HUES64 (cell line): ENCODE data around the gene LRRC74B. TPM values are rescaled to one million over a fixed set of nuclear protein-coding genes. Genes with fewer than 3 reads are reported as not detected.

ENCODE experiments used
- H3K27ac ChIP-seq: 2 replicates; pipeline ENCODE4 v1.7.0; 2013; ENCODE audit warnings: low read depth, low read length, inconsistent platforms
- H3K27me3 ChIP-seq: 2 replicates; pipeline ENCODE4 v1.6.1; 2013; ENCODE audit warnings: mild to moderate bottlenecking, low read length; ENCODE audit not compliant: insufficient read depth
- H3K36me3 ChIP-seq: 2 replicates; pipeline ENCODE4 v1.6.1; 2013; ENCODE audit warnings: mild to moderate bottlenecking, low read length; ENCODE audit not compliant: insufficient read depth
- H3K4me1 ChIP-seq: 2 replicates; pipeline ENCODE4 v1.6.1; 2013; ENCODE audit warnings: mild to moderate bottlenecking, low read length, moderate library complexity; ENCODE audit not compliant: insufficient read depth
- H3K4me3 ChIP-seq: 2 replicates; pipeline ENCODE4 v1.5.1; 2013; ENCODE audit warnings: mild to moderate bottlenecking, low read length, moderate library complexity
- H3K9ac ChIP-seq: 2 replicates; pipeline ENCODE4 v1.6.1; 2013; ENCODE audit warnings: mild to moderate bottlenecking, low read depth, low read length
- H3K9me3 ChIP-seq: 2 replicates; pipeline ENCODE4 v1.6.1; 2013; ENCODE audit warnings: low read depth, low read length; ENCODE audit not compliant: insufficient read depth
- WGBS: fragments of 150-250, 120-280 bp; methylation state at CpG from one replicate; pipeline ENCODE4 v1.1.7; 2013; ENCODE audit warnings: missing lambda C conversion rate; 5-methylcytosine and 5-hydroxymethylcytosine counted together
- polyA plus RNA-seq, 2 experiments: library from polyadenylated mRNA; stranded (reverse); fragments of 50-300 nt; gene quantifications; one replicate each; pipeline ENCODE4 v1.2.3, GENCODE V29; 2013

LRRC74B gene, protein sequence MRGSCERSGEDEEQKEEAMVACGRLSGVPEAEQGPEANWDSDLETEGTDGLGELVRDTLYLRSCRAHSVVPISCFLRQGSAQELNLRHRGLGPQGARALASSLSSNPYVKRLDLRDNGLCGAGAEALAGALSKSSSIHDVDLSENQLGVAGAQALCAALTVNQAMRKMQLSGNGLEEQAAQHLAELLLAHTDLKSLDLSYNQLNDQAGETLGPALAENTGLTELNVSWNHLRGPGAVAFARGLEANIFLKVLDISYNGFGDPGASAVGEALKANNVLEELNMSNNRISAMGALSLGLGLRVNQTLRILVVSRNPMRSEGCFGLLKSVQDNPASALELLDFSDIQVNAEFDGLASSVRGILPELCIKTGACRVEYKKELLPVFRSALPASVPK
- not detected for polyA plus RNA-seq (2013, experiment 1 of 2)
- not detected for polyA plus RNA-seq (2013, experiment 2 of 2)

DNA sequence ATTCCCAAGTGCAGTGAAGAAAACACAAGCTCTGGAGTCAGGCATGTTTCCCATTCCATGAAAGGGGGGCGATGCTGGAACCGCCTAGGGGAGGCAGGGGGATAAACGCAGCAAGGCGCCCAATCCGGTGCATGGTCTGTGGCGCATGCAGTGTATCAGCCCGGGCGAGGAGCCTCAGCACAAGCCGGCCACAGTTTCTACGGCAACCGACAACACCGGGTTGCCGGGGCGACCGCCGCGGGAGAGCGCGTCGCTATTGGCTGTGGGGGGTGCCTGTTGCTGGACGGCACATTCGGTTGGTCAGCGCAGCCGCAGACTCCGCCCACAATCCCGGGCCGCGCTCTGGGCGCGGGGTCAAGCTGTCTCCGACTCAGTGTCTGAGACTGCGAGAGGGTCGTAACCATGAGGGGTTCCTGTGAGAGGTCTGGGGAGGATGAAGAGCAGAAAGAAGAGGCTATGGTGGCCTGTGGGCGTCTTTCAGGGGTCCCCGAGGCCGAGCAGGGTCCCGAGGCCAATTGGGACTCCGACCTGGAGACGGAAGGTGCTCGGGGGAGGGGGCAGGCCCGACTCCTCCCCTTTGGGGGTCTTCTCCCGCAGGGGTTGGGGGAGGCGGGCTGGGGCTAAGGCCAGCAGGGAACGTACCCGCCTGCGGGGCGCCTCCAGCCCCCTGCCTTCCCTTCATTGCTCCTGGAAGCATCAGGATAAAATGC lies at the start of gene LRRC74B:
LRRC74B (plus strand) TSS at position 362 of the 710 bp plus-strand sequence; CDS start at position 403, 41 bp downstream.
- Histone ChIP-seq H3K9ac (no peak within 1 kb of the TSS), H3K27me3 (0 out of 2 replicates have a peak, but pooled peaks cover 2% of the 10 kb centered on the region), H3K27ac (no peak within 1 kb of the TSS), H3K36me3 (no peaks in the 10 kb centered on the region), H3K4me3 (peak within 1 kb of the TSS; percentile 67), H3K9me3 (no peaks in the 10 kb centered on the region), H3K4me1 (peaks cover 3% of the 10 kb centered on the region; the same call in 1 of the 2 replicates)
- WGBS: under 1% methylated on average over 47 of the region's 47 CpGs

DNA sequence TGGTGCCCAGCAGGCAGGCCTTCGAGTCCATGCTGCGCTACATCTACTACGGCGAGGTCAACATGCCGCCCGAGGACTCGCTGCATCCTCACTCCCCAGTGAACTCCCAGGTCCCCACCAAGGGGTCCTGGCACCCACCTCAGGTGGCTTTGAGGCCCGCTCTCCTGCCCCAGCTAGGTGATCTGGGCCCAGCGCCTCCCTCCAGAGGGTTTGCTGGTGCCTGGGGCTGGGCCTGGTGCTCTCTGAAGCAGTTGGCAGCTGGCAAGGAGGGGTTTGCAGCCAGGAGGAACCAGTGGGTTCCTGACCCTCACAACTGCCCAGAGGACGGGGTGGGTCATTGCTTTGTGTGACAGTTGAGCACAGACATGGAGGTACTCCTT lies 49.7 kb upstream of the LRRC74B start:
- no peaks in the 10 kb centered on the region for H3K4me1 ChIP-seq
- 96% methylated on average over 10 of the region's 10 CpGs for WGBS
- no peak overlapping the region for H3K4me3 ChIP-seq
- peaks cover 41% of the 10 kb centered on the region for H3K36me3 ChIP-seq
- H3K27ac ChIP-seq: no peak overlapping the region
- H3K9ac ChIP-seq: no peak overlapping the region
- H3K27me3 ChIP-seq: no peaks in the 10 kb centered on the region
- no peaks in the 10 kb centered on the region for H3K9me3 ChIP-seq

DNA sequence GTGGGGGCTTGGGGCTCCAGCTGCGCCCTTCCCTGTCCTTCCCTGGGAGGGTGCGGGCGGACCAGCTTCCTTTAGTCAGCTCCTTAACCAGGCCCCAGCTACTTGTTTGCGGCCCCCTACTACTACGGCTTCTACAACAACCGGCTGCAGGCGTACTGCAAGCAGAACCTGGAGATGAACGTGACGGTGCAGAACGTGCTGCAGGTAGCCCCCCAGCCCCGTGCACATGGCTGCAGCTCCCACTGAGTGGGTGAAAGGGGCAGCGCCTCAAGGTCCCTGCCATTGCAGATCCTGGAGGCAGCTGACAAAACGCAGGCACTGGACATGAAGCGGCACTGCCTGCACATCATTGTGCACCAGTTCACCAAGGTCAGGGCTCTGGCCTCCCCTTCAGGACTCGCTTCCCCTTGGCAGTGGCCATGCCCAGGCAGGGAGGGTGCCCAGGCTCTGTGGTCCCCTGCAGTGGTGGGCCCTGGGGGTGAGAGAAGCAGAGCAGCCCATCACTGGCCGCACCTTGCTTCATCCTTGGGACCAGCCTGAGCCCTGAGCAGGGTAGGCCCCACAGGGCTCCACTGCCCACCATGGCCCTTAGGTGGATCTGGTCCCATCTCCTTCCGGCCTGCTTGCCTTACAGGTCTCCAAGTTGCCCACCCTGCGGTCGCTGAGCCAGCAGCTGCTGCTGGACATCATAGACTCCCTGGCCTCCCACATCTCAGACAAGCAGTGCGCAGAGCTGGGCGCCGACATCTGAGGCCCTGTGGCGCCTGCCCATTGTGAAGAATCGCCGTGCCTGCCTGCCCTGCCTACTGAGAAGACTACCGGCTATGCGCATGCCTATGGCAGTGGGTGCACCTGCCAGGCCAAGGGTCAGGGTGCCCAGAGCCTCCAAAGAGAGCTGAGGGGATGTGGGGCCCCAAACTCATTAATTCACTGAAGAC lies 48.9 kb upstream of the LRRC74B start:
- no peak overlapping the region; the same call in 1 of the 2 replicates for H3K9ac ChIP-seq
- no peak overlapping the region for H3K27ac ChIP-seq
- peaks cover 36% of the 10 kb centered on the region for H3K36me3 ChIP-seq
- H3K9me3 ChIP-seq: no peaks in the 10 kb centered on the region
- no peaks in the 10 kb centered on the region for H3K4me1 ChIP-seq
- WGBS: 95% methylated on average over 27 of the region's 27 CpGs
- H3K4me3 ChIP-seq: no peak overlapping the region
- H3K27me3 ChIP-seq: no peaks in the 10 kb centered on the region

DNA sequence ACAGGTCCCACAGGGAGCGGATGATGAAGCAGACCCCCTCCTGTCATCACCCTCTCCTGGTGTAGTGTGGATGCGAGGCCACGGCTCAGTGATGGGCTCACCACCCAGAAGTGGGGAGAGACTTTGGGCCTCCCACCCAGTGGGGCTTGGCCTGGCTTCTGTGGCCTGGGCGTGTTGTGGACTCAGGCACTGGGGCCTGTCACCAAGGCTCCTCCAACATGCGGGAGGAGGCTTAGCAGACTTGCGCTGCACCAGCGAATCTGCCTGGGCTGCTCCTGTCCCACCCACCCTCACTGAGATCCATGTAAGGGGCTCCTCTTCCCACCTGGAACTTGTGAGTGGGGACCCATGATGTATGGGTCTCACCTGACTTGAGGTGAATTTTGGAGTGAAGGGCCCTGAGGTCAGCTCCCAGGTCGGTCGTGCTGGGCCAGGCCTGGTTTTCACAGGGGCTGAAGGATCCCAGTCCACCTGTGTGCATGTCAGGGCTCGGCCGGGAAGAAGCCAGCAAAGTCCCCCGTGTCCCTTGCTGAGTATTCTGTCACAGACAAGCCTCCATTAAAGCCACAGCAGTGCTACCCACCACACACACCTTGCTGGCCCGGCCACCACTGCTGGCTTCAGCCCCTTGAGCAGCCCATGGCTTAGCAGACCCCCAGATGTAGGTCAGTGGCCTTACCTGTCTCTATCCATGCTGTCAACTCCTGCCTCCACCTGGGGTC lies 48.0 kb upstream of the LRRC74B start:
- Histone ChIP-seq H3K9me3 (no peaks in the 10 kb centered on the region), H3K4me3 (no peak overlapping the region), H3K9ac (no peak overlapping the region; the same call in 1 of the 2 replicates), H3K36me3 (peaks cover 27% of the 10 kb centered on the region), H3K27ac (no peak overlapping the region), H3K4me1 (no peaks in the 10 kb centered on the region), H3K27me3 (no peaks in the 10 kb centered on the region)
- WGBS: 93% methylated on average over 13 of the region's 13 CpGs

DNA sequence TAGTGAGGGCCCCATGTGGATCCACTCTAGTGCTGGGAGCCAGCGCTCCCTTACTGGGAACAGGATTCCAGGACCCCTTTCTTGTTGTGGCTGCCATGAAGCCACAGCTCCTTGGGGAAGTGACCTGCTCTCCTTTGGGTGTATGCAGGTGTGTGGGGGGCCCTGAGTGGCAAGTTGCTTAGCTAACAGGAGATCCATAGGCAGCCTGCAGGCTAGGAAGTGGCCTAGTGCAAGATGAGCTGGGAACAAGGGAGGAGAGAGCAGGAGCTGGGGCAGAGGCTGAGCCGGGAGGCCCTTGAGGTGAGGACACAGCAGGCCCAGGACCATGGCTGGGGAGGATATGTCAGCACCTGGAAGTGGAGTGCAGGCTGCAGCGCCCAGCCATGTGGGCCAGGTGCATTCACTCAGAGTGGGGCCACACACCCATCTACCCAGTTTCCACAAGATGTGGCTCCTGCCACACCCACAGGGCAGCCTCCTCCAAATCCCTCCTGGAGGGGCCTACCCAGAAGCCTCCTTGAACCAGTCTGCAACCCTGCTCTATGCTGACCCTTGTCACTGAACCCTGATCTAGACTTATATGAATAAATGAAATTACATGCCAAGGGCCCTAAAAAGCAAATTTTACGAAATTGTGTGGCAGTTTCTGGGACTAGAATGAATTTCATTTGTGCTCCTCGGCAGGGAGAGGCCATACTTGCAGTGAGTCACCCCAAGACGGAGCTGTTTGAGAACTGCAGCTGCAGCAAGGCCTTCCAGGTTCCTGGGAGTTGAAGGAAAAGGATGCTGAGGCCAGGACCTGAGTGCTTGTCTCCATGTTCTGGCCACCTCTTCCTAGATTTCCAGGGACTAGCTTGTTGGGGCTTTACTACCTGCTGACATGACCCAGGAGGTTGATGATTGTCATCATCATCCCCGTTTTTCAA lies 47.1 kb upstream of the LRRC74B start:
- no peaks in the 10 kb centered on the region for H3K9me3 ChIP-seq
- no peaks in the 10 kb centered on the region for H3K27me3 ChIP-seq
- H3K36me3 ChIP-seq: peaks cover 27% of the 10 kb centered on the region
- no peak overlapping the region for H3K9ac ChIP-seq
- no peak overlapping the region for H3K4me3 ChIP-seq
- H3K4me1 ChIP-seq: no peaks in the 10 kb centered on the region
- 80% methylated on average over 7 of the region's 7 CpGs for WGBS
- no peak overlapping the region for H3K27ac ChIP-seq

DNA sequence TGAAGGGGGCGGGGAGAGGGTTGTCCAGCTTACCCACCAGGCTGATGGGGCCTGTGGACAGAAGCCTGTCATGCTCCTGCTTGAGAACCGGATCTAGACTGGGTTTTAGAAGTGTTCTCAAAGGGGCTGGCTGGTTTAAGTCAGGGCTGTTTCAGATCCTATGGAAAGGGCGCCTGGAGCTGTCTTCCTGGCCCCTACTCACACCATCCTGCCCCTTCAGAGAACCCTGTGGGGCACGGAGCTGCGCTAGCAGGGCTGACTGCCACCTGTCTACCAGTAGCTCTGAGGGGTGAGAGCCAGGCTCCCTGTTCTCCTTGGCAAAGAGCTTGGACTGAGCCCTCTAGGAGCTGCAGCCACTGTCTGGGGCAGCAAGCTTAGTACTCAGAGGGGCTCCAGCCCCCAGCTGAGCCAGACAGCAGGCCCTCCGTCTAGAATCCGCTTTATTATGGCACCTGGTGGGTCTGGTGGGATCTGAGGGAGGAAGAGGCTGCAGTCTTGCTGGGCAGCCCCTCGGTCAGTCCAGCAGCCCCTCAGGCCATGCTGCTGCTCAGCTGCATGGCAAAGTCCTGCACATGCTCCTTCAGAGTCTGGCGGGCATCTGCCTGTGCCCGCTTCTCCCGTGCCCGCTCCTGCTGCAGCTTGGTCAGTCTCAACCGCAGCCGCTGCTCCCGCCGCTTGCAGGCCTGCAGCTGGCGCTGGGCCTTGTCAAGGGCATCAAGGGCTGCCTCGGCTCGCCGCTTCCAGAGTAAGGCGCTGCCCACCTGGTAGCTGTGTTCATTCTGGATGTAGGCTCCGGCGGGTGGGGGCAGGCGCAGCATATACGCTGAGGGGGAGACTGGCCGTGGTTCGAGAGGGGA lies 46.2 kb upstream of the LRRC74B start:
- H3K36me3 ChIP-seq: peaks cover 27% of the 10 kb centered on the region
- WGBS: 94% methylated on average over 27 of the region's 27 CpGs
- H3K4me1 ChIP-seq: no peaks in the 10 kb centered on the region
- no peaks in the 10 kb centered on the region for H3K9me3 ChIP-seq
- H3K27me3 ChIP-seq: no peaks in the 10 kb centered on the region
- no peak overlapping the region for H3K27ac ChIP-seq
- no peak overlapping the region for H3K4me3 ChIP-seq
- no peak overlapping the region for H3K9ac ChIP-seq

DNA sequence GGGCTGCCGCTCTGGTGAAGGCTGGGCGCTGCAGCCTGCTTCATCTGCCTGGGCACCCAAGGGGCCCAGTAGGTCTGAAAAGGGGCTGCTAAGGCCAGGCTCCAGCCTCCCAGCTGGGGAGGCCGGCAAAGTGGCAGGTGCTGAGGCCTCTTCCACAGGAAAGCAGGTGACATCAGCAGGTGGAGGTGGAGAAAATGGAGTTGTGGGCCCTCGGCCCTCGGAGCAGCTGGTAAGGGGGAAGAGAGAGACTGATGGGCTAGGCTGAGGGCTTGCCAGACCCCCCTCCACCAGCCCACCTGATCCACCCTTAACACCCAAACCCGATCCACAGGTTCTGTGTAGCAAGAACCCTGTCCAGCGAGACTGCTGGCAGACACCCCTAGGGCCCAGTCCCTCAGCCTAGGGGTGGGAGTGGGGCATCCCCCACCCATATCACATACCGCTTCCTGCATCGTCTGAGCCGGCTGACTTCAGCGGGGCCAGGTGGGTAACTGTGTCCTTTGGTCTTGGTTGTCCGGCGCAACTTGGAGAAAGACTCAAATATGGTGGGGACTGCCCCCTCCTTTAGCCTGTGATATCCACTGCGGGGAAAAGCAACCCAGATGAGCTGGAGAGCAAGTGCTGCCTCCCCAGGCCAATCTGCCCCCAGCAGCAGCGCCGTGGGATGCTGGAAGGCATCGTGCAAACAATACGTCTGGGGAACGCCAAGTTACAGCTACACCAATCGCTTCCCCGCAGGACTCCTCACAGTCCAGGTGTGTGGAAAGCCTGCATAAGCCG lies 45.3 kb upstream of the LRRC74B start:
- Histone ChIP-seq H3K27me3 (no peaks in the 10 kb centered on the region), H3K9ac (peak overlapping the region; percentile 95), H3K4me3 (peak overlapping the region; percentile 100), H3K9me3 (no peaks in the 10 kb centered on the region), H3K4me1 (no peaks in the 10 kb centered on the region), H3K27ac (no peak overlapping the region), H3K36me3 (peaks cover 27% of the 10 kb centered on the region)
- 85% methylated on average over 22 of the region's 22 CpGs for WGBS

DNA sequence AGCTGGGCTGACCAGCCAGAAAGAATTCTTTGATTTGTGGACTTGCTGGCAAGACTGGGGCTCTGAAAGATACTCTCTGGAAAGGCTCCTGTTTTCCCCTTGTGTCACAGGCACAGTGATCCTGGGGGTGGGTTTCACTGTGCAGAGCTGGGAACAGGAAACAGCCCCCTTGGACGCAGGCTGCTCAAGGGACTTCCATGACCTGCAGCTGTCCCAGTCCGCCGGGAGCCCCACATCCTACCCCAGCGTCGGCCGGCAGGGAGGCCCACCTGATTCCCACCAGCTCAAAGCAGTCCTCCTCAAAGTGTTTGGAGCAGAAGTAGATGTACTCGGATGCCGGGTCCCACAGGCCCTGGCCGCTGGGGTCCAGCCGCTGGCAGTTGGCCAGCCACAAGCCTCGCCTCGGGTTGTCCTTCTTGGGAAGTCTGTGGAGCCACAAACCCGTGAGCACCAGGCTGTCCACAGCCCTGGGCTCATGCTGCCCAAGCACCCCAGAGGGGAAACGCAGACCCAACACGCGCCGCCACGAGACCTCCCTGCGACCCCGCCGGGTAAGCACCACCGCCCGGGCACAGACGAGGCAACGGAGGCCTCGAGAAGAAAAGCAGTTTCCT lies 44.7 kb upstream of the LRRC74B start:
- H3K9ac ChIP-seq: peak overlapping the region; percentile 95
- H3K27ac ChIP-seq: peak overlapping the region; percentile 90
- no peaks in the 10 kb centered on the region for H3K9me3 ChIP-seq
- peak overlapping the region; percentile 100 for H3K4me3 ChIP-seq
- no peaks in the 10 kb centered on the region for H3K4me1 ChIP-seq
- H3K36me3 ChIP-seq: peaks cover 25% of the 10 kb centered on the region
- no peaks in the 10 kb centered on the region for H3K27me3 ChIP-seq
- 21% methylated on average over 26 of the region's 26 CpGs for WGBS
